Stimulated activated CD4-positive, alpha-beta T cell treated with anti-CD3 and anti-CD28 coated beads, Interleukin-12 subunit alpha, Interleukin-12 subunit beta, amount 100 ng/mL, for 48 hours (primary cell): ENCODE measurements around the gene PTBP1.

Experiments used
- DNase-seq, 3 donors: peaks; one replicate each; pipeline ENCODE4 v3.0.0-alpha.2; 2020; ENCODE audit warnings: low read depth in 2 of 3, low spot score in 1 of 3

The PTBP1 gene

GRCh38 chr19:772063-772462, 25.2 kb upstream of the PTBP1 start:
- no peak for DNase-seq

GRCh38 chr19:772730-773436, 24.4 kb upstream of the PTBP1 start:
- no peak for DNase-seq

- DNase-seq: no peak
Measured at GRCh38 chr19:776549-776948, 20.7 kb upstream of the PTBP1 start.

GRCh38 chr19:778910-779653, 18.2 kb upstream of the PTBP1 start:
- DNase-seq: no peak

GRCh38 chr19:780935-781334, 16.3 kb upstream of the PTBP1 start:
- DNase-seq: no peak

- no peak for DNase-seq
Measured at GRCh38 chr19:781800-782184, 15.5 kb upstream of the PTBP1 start.

GRCh38 chr19:782185-782877, 14.9 kb upstream of the PTBP1 start:
- no peak for DNase-seq

- no peak for DNase-seq
Measured at GRCh38 chr19:782878-783668, 14.2 kb upstream of the PTBP1 start.

- no peak for DNase-seq
Measured at GRCh38 chr19:784541-784940, 12.7 kb upstream of the PTBP1 start.

- DNase-seq: no peak
Measured at GRCh38 chr19:787536-787935, 9.7 kb upstream of the PTBP1 start.

GRCh38 chr19:788686-788982, 8.6 kb upstream of the PTBP1 start:
- DNase-seq: no peak

- no peak for DNase-seq
Measured at GRCh38 chr19:788983-789700, 8.1 kb upstream of the PTBP1 start.

GRCh38 chr19:789701-790060, 7.6 kb upstream of the PTBP1 start:
- no peak for DNase-seq

GRCh38 chr19:791007-791566, 6.2 kb upstream of the PTBP1 start:
- DNase-seq: no peak

GRCh38 chr19:791567-792305, 5.5 kb upstream of the PTBP1 start:
- no peak for DNase-seq

GRCh38 chr19:792306-792885, 4.9 kb upstream of the PTBP1 start:
- no peak for DNase-seq

- DNase-seq: no peak
Measured at GRCh38 chr19:793806-794205, 3.4 kb upstream of the PTBP1 start.

- DNase-seq: no peak
Measured at GRCh38 chr19:795073-795611, 2.1 kb upstream of the PTBP1 start.
